ENCODE data around the gene CD2.
"Not testable (repeated sequence)": the region's sequence is repeated elsewhere in the genome, so short reads cannot be mapped to it uniquely, and the experiment has no call there.

CD2 gene

DNA sequence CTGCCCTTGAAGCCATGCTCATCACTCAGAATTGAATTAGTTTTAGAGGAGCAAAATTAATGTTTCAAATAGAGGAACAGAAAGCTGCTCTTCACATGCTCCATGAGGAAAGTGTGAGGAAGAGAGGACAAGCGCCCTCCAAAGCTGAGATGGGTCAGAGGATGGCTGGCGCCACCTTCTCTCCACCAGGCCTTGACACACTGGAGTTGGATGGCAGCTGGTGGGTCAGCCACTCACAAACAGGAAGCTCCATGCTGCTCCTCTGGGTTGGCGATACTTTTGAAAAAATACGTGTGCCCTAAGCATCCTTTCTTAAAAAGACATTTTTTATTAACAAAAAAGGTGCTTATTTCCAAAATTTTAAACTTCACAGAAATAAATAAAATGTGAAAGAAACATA lies 3.1 kb upstream of the CD2 start:
- DNase-seq (ENCODE audit: low read depth), result no peak
- H3K4me3 ChIP-seq (ENCODE audit: low read length), result no peak overlapping the region
- TF ChIP-seq, protein P1, sequence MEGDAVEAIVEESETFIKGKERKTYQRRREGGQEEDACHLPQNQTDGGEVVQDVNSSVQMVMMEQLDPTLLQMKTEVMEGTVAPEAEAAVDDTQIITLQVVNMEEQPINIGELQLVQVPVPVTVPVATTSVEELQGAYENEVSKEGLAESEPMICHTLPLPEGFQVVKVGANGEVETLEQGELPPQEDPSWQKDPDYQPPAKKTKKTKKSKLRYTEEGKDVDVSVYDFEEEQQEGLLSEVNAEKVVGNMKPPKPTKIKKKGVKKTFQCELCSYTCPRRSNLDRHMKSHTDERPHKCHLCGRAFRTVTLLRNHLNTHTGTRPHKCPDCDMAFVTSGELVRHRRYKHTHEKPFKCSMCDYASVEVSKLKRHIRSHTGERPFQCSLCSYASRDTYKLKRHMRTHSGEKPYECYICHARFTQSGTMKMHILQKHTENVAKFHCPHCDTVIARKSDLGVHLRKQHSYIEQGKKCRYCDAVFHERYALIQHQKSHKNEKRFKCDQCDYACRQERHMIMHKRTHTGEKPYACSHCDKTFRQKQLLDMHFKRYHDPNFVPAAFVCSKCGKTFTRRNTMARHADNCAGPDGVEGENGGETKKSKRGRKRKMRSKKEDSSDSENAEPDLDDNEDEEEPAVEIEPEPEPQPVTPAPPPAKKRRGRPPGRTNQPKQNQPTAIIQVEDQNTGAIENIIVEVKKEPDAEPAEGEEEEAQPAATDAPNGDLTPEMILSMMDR (IDR thresholded peaks at IDR 0.05; ENCODE audit: insufficient read depth, low read depth, low read length, missing control alignments), result no peak

DNA sequence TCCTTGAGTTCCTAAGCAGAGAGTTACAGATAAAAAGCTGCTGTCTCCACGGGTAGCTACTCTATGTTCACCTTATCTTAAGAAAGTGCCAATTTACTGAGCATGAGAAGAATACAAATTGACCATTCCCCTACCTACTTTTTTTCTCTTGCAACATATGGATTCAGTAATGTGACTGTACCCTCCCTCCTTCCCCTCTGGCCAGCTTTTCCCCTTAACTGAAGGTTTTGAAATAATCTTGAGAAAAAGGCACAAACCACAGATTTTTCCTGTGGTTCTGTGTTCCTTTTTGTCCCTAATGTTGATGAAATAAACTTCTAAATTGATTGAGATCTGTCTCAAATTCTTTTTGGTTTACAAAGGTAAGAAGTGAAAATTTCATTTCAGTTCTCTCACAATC lies 2.6 kb upstream of the CD2 start:
- TF ChIP-seq, protein P1 (IDR thresholded peaks at IDR 0.05; ENCODE audit: insufficient read depth, low read depth, low read length, missing control alignments), result no peak
- DNase-seq (ENCODE audit: low read depth), result no peak
- H3K4me3 ChIP-seq (ENCODE audit: low read length), result no peak overlapping the region

DNA sequence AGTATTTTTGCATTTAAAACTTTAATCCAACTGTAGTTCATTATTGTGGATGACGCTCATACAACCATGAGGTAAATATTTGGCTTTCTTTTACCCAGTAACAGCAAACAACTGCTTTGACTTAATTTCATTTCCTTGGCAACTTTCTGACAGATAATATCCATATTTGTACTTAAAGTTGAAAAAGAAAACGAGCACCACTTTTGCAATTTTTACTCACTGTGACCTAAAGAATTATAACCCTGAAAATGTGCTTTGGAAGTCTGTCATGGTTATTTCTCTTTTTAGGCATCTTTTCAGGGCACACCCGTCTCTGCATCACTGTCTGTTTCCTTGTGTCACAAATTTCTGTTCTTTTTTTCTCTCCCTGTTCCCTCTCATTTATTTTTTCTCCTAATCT lies 918 bp upstream of the CD2 start:
- no peak for DNase-seq (ENCODE audit: low read depth)

DNA sequence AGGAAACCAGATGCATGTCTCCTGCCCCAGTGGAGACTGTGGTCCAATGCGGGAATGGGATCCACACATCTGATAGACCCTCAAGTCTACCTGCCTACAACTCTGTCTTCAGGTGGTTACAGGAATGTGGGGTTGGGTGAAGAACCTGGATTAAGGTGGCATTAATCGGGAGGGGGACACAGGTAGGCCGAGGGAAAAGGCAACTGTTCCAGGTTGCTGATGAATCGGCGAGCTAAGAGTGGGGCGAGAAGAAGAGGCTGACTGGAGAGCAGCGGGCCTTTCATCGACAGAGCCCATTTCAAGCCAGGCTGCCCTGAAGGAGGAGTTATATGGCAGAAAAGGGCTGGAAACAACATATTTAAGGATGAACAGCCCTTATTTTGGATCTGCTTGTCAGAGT lies 836 bp downstream of the CD2 start:
- TF ChIP-seq, protein P1 (IDR thresholded peaks at IDR 0.05; ENCODE audit: insufficient read depth, low read depth, low read length, missing control alignments), result no peak
- no peak for DNase-seq (ENCODE audit: low read depth)
- no peak overlapping the region for H3K4me3 ChIP-seq (ENCODE audit: low read length)

More for the DNA sequence above, 918 bp upstream of the CD2 start:
- TF ChIP-seq, protein P1 (IDR thresholded peaks at IDR 0.05; ENCODE audit: insufficient read depth, low read depth, low read length, missing control alignments), result no peak
- no peak overlapping the region for H3K4me3 ChIP-seq (ENCODE audit: low read length)

DNA sequence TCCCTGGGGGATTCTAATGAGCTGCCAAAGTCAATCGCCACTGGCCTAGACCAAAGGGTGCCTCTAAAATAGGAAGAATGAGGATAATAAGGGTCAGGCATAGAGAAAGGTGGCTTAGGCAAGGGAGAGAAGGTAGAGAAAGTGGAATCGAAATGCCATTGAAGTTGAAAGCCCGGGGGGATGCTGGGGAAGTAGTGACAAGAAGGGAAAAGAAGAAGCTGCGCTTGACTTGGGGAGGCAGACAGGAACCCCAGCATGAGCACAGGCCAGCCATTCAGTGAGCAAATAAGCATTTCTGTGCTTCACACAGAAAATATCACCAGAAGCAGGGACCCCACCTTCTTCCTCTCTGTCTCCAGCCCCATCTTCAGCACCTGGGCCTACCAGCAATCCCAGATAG lies 1.5 kb downstream of the CD2 start:
- no peak overlapping the region for H3K4me3 ChIP-seq (ENCODE audit: low read length)
- DNase-seq (ENCODE audit: low read depth), result no peak
- TF ChIP-seq, protein P1 (IDR thresholded peaks at IDR 0.05; ENCODE audit: insufficient read depth, low read depth, low read length, missing control alignments), result no peak

DNA sequence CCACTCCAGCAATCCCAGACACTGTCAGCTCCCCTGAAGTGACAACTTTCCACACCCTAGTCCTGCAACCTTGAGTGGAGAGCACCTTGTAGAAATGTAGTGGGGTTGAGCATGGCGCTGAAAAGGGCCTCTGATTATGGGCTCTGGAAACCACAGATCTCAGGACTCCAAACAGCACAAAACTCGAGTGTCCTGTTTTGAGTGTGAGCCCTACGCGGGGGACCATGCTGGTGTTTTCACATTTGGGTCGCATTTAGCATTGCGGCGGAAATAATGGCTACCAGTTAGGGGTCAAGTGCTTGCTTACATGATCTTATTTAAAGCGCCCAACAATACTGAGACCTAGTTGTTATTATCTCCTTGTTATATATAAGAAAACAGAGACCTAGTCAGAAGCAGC lies 1.9 kb downstream of the CD2 start:
- DNase-seq (ENCODE audit: low read depth); H3K4me3 ChIP-seq (ENCODE audit: low read length): not testable (repeated sequence)

DNA sequence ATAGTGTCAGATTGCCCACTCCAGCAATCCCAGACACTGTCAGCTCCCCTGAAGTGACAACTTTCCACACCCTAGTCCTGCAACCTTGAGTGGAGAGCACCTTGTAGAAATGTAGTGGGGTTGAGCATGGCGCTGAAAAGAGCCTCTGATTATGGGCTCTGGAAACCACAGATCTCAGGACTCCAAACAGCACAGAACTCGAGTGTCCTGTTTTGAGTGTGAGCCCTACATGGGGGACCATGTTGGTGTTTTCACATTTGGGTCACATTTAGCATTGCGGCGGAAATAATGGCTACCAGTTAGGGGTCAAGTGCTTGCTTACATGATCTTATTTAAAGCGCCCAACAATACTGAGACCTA lies 4.2 kb downstream of the CD2 start:
- not testable (repeated sequence) for DNase-seq (ENCODE audit: low read depth); H3K4me3 ChIP-seq (ENCODE audit: low read length)

DNA sequence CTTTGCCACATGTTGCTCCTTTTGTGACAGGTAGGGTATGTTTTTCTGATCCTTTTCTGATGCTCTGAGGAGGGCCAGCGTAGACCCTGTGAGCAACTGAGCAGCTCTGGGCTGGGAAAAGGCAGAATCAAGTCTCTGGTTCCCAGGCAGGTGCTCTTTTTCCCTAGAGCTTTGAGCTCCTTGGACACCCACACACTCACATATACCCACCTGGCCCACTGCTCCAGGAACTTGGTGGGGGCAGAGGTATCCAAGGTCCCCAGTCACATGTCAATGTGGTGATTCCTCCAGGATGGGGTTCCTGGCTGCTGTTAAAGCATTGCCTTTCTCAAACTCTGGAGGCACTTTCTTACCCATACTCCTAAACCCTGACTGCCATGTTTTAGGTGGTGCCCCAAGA lies 5.4 kb downstream of the CD2 start:
- H3K4me3 ChIP-seq (ENCODE audit: low read length), result no peak overlapping the region
- TF ChIP-seq, protein P1 (IDR thresholded peaks at IDR 0.05; ENCODE audit: insufficient read depth, low read depth, low read length, missing control alignments), result no peak

More for the DNA sequence above, 5.4 kb downstream of the CD2 start:
- no peak for DNase-seq (ENCODE audit: low read depth)

Measured in epithelial cell of esophagus (primary cell).